ENCODE data around the gene DNAI7. TPM values are rescaled to one million over a fixed set of nuclear protein-coding genes. Genes with fewer than 3 reads are reported as not detected.

DNAI7 gene
- total RNA-seq, 1 donor from 2014 or later: 0.24 TPM

DNA sequence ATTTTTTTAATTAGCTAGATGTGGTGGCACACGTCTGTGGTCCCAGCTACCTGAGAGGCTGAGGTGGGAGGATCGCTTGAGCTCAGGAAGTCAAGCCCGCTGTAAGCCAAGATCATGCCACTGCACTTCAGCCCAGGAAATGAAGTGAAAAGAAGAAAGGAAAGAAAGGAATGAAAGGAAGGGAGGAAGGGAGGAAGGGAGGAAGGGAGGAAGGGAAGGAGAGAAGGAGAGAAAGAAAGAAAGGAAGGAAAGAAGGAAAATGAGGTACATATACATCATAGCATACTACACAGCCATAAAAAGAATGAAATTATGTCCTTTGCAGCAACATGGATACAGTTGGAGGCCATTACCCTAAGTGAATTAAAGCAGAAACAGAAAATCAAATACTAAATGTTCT, 12.2 kb downstream of the DNAI7 start:
- DNase-seq (ENCODE audit: low spot score): no peak

DNA sequence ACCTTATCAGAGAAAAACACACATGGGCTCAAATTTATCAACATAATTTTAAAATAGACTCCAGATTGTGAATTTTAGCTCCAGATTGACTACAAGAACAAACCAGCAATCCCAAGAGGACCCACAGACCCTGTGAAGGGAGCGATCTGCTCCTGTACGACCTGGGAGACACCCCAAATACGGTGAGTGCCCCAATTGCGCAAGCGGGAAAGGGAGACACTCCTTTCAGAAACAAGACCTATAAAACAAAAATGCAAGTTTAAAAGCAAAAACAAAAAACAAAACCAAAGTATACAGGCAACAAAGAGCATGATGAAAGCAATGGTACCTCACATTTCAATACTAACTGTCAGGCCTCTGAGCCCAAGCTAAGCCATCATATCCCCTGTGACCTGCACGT, 32.1 kb downstream of the DNAI7 start:
- no peak for DNase-seq (ENCODE audit: low spot score)

DNA sequence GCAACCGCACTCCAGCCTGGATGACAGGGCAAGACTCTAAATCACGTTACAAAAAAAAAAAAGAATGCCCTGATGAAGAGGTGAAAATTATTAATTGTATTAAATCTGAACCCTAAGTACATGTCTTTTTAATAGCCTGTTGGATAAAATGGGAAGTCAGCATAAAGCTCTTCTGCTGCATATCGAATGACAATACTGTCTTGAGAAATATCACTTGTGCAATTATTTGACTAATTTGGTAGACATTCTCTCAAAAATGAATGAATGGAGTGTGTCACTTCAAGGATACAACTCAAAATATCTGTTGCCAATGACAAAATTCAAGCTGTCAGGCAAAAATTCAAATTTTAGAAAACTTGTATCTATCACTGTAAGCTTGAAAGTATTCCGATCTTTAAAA, 38.9 kb downstream of the DNAI7 start:
- DNase-seq (ENCODE audit: low spot score): no peak

DNA sequence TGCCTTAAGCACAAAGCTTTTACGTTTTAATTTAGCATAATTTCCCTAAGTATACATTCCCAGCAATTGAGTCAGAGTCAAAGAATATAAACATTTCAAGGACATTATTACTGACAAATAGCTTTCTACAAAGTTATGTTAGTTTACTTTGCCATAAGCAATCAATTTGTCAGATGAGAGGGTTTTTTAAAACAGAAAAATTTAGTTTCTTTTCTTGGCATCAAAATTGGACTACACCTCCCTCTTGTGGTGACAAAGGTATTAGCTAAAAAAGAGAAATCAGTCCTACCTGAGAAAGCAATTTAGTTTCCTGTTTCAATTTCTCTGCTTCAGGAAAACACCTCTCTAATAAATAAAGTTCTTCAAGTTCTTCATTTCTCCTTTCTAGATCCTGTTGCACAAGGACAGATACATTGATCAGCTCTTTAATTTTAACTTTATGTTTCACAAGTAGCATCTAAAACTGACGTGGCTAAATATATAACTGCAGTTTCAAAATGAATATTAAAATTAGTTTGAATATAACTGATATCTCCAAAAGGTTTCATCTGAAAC, 39.9 kb downstream of the DNAI7 start:
- peak; percentile 43 for DNase-seq (ENCODE audit: low spot score)

DNA sequence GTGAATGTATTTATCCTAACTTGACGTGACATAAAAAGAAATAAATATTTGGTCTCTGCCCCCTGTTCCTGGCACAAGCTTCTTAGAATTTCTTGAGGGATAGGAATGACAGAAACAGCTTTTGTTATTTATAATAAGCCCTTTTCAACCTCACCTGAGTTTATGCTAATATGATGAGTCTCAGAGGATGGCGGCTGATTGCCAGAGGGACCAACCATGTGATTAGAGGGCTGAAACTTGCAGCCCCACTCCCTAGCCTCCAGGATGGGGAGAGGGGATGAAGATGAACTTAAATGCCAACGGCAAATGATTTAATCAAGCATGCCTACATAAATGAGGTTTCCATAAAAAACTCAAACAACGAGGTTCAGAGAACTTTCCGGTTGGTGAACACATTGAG, 42.9 kb downstream of the DNAI7 start:
- no peak for DNase-seq (ENCODE audit: low spot score)

DNA sequence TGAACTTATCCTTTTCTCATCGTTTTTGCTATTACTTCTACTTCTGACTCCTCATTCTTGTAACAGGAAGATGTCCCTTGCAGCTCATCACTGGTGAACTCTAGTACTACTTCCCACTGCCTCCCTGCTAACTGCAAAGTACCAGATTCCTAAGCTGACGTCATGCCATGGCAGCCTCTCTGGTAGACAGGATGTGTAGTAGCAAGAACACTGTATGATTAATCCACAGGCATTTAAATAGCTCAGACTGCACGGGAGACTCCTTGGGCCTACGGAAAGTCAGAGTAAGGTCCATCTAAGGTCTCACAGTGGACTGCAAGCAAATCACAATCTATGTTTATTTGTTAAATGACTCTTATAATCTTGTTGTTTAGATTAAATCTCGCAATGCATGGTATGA, 43.5 kb downstream of the DNAI7 start:
- DNase-seq (ENCODE audit: low spot score): peak; percentile 90

DNA sequence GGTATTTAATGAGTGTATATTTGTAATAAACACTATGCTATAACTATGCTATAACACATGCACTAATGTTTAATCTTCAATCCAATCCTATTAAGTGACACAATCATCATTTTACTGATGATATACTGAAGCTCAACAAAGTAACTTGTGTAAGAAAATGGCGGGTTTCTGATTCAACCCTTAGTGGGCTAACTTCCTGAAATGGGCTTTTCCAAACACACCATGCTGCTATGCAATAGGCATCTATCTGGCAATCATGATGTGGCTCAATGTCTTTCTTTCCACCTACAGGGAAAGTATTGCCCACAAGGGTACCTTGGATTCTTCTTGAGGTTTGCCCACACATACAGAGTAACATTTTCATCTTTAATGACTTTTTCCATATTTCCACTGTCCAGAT, 48.3 kb downstream of the DNAI7 start:
- DNase-seq (ENCODE audit: low spot score): no peak

DNA sequence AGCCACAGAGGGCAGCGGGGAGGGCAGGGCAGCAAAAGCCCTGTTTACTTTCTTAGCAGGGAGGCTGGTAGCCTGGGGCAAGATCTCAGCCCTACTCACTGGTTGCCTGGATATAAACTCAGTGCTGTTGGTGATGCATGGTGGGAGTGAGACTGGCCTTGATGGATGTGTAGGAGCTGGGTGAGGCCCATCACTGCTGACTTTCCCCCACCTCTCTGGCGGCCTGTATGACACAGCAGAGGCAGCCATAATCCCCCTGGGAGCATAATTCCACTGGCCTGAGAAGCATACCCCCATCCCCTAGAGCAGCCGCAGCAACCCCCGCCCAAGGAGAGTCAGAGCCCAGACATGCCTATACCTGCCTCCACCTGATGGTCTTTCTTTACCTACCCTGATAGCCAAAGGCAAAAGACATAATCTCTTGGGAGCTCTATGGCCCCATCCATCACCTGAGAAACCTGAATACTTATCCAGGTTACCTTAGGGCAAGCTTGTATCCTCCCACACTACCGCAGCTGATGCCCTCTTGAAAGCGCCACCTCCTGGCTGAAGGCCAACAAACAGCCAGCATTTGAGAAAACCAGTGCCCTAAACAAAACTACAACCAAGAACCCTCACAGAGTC, 59.3 kb downstream of the DNAI7 start:
- no peak for DNase-seq (ENCODE audit: low spot score)

DNA sequence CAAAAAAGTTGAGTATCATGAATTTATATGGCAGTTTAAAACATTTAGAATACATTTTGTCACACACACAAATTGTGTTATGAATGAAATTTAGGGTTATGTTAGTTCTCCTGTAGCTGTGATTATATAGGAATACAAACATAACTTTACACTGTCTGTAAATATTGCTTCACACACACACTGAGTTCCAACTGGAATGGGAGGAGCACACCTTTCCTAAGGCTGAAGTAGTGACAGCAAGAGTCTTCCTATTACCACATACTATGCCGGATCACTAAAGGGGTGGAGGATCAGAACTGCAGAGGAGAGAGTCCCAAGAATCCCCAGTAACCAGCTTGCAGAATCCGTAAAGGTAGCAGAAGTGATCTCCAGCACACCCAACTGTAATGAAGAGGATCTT, 63.7 kb downstream of the DNAI7 start:
- no peak for DNase-seq (ENCODE audit: low spot score)

DNA sequence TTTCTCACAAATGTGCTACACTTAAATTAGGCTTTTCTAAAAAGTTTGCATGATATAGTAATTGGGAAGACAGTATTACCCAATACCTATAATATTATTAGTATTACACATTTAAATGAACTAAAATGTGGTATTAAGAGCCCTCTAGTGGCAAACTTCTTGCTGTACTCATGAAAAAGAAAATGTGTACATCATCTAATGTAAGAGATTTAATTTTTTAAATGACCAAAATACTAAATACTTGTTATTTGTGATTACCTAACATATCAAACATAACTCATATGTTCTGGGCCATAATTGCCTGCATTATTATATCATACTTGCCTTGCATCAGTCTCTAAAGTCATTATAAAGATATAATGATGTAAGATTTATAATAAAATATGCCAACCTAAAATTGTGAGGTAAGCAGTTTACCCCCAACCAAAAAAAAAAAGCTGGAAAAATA, 64.2 kb downstream of the DNAI7 start:
- peak; percentile 29 for DNase-seq (ENCODE audit: low spot score)

DNA sequence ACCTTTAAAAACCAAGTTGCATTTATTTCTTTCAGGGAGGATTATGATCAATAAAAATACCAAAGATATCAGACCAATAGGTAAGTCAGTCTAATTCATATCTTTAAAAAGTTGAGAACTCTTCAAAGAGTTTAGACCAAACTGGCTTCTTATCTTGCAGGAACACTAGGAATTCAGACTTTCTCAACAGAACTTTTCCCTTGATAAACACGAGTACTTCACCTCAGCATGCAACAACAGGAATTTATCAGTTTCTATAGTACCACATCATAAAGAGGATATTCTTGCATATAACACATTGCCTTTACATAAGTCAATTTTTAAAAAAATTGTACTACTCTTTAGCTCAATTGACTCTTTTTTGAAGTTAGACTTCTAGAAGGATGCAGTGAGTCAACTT, 68.2 kb downstream of the DNAI7 start:
- no peak for DNase-seq (ENCODE audit: low spot score)

DNA sequence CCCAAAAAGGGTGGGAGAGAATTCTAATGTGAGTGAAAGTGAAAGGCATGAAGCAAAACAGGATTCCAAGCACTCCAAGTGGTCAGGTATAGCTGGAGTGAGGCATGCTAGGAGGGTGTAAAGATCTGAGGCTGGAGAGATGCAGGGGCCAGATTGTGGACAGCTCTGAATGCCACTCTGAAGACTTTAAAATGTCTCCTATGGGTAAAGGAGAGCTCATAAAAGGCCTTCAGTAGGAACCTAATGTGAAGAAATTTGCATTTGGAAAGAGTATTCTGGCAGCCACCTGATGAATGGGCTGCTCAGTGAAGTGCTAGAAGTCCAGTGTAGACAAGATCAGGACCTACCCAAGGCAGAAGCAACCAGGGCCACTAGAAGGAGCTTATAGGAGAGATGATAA, 68.9 kb downstream of the DNAI7 start:
- no peak for DNase-seq (ENCODE audit: low spot score)

DNA sequence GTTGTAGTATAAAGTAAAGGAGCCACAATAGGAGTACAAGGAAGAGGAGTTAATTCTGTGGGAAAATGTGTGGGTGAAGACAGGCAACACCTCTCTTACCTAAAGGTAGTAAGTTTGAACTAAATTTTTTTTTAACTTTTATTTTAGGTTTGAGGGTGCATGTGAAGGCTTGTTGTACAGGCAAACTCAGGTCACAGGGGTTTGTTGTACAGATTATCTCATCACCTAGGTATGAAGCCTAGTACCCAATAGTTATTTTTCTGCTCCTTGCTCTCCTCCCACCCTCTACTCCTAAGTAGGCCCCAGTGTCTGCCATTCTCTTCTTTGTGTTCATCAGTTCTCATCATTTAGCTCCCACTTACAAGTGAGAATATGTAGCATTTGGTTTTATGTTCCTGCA, 70.5 kb downstream of the DNAI7 start:
- DNase-seq (ENCODE audit: low spot score): no peak

DNA sequence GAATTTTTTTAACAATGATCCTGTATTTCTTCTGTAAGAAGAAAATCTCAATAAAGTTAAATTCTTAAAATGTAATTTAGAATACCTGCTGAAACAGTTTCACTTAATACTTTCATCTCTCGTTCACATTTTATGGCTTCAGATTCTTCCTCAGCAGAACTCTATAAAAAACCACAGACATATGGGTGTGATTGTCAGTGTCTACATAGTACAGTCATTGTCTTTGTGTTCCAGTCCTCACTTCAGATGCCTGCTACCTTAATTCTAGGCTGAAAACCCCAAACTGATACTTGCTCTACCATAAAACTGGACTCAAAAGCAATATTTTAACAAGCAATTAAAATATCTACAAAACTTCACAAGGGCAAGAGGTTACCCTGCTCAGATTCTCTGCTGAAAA, 71.8 kb downstream of the DNAI7 start:
- no peak for DNase-seq (ENCODE audit: low spot score)

DNA sequence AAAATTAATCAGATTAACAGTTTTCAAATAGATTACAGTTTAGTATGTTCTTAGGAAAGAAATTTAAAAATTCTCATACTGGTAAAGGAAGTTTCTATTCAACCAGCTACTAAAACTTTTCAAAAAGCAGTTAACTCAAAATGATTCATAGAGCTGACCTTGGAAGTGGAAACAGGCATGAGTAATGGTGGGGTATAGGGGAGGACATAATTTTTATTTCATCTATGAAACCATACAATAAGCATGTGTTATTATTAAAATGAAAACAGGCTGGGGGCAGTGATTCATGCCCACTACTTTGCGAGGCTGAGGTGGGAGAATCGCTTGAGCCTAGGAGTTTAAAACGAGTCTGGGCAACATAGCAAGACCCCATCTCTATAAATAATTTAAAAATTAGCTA, 73.0 kb downstream of the DNAI7 start:
- DNase-seq (ENCODE audit: low spot score): no peak

DNA sequence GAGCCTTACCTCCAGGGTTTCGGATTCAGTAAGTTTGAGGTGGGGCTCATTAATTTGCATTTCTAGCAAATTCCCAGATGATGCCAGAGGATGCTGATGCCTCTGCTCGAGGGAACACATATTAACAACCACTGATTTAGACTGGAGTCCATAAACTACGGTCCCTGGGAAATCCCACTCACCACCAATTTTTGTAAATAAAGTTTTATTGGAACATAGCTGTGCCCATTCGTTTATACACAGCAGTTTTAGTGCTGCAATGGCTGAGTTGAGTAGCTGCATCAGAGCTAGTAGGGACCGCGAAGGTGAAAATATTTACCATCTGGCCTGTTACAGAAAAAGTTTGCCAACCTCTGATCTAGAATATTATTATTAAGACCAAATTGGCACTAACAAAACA, 73.8 kb downstream of the DNAI7 start:
- no peak for DNase-seq (ENCODE audit: low spot score)

DNA sequence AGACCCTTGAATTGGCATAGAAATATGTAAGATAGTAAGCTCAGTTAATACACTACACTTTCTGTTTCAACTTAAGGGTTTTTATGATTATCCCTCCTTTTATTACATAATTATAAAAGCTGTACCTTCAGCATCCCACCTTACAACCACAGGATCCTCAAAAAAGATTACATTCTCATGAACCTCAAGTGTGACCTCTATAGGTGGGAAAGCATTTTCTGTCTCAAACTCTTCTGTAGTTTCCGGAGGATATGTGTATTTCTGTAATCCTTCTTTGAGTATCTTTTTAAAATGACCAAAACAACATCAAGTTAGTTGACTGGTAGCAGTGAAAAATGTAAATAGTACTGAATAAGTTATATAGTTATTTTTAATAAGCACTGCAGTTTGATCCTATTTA, 75.9 kb downstream of the DNAI7 start:
- DNase-seq (ENCODE audit: low spot score): no peak

DNA sequence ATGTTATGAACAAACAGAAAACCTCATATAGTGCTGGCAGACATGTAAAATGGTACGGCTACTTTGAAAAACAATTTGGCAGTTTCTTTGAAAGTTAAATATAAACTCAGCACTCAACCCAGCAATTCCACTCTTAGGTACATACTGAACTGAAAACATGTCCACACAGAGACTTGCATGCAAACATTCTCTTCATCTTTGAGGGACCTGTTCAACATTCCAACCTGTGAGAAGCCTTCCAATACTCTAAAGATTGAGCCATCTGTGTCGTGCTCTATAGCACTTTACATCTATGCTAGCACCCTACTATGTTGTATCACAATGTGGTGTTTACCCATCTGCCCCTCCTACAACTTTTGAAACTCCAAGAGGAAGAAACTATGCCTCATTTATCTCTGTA, 79.3 kb downstream of the DNAI7 start:
- no peak for DNase-seq (ENCODE audit: low spot score)

DNA sequence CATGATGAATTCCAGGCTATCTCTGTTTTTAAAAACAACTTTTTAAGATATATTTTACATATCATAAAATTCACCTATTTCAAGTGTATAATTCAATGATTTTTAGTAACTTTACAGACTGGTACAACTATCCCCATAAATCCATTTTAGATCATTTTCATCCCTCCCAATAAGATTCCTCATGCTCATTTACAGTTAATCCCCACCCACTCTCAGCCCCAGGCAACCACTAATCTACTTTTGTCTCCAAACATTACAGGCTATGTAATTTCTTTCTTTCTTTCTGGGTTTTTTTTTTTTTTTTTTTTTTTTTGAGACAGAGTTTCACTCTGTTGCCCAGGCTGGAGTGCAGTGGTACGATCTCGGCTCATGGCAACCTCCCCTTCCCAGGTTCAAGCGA, 81.3 kb downstream of the DNAI7 start:
- no peak for DNase-seq (ENCODE audit: low spot score)

DNA sequence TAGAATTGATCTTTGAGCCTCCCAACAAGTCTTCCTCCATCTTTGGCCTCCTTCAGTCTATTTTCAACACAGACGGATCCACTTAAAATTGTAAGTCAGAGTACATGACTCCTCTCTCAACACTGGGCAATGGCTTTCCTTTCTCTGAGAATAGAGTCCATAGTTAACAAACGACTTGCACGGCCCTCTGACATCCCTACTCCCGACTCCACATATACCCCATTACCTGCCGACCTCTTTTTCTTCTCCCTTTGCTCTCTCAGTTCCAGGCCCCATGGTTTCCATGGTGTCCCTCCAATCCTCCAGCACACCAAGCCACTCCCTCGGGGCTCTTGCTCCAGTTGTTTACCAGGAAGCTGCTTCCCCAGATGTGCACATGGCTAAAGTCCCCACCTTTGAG, 84.7 kb downstream of the DNAI7 start:
- DNase-seq (ENCODE audit: low spot score): no peak

DNA sequence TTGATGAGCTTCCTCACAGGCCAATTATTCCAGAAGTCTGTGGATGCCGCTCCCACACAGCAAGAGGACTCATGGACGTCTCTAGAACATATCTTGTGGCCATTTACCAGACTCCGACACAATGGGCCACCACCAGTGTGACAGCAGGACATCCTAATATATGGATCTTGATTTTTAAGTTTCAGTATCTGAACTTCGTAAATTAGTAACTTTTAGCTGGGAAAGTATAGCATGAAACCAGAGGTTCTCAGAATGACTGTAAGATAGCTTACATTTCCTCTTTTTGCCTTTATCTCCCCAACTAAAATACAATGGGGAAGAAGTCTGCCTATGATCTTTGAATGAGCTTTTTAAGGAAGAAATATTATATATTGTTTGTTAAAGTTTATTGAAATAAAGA, 87.0 kb downstream of the DNAI7 start:
- DNase-seq (ENCODE audit: low spot score): no peak

DNA sequence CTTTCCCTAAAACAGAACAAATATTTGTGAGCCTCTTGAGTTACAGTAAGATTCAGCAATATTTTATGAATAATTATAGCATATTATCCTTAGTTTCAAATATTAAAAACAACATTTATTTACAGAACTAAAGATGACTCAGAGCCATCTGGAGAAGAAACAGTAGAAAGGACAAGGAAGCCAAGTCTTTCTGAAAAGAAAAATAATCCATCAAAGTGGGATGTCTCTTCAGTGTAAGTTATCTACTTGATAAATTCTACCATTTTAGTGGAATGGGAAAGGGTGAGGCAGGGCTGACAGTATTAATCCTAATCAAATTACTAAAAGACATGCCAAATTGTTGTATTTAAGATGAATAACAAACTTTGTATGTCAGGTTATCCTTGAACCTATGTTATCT, 88.1 kb downstream of the DNAI7 start:
- DNase-seq (ENCODE audit: low spot score): no peak

DNA sequence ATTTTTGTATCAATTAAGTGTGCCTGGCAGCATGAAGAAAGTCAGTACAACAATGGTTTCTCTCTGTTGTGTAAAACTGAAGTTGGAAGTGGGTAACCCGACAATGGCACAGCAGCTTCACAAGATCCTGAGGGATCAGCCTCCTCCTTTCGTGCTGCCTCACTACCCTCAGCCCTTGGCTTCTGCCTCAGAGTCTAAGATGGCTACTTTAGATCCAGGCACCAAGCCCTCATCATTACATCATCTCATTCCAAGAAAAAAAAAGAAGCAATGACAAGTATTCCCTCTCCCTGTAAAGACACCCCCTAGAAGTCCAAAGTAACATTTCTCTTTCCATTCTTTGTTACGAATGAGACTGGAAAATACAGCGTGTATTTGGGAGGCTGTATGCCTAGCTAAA, 92.6 kb downstream of the DNAI7 start:
- no peak for DNase-seq (ENCODE audit: low spot score)

DNA sequence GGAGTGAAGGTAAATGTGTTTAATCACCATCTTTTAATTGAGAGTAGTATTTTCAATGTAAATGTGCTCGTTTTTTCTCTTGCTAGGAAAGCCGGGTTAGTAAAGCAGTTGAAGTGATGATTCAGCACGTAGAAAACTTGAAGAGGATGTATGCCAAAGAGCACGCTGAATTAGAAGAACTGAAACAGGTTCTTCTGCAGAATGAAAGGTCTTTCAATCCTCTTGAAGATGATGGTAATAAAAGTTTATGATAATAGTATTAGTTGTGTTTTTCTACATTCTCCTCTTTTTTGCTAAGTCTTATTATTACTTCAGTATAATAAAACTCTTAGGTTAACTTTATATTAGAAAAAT, 93.9 kb downstream of the DNAI7 start:
- no peak for DNase-seq (ENCODE audit: low spot score)
